SH-SY5Y (cell line): Measurements from ENCODE around the gene FOXF1.

Experiments
- GATA2 ChIP-seq: IDR thresholded peaks from 2 replicates; pipeline ENCODE4 v1.6.1; 2011; ENCODE audit warnings: mild to moderate bottlenecking, low read depth, low read length
- GATA3 ChIP-seq: IDR thresholded peaks from 2 replicates; pipeline ENCODE4 v1.6.1; 2011; ENCODE audit warnings: low read depth, mild to moderate bottlenecking, low read length, moderate library complexity

The FOXF1 gene

GRCh38 chr16:86510465-86511261, at the start of gene FOXF1:
FOXF1 (plus strand) TSS chr16:86510527; CDS start chr16:86510570, 43 bp downstream.
- TF ChIP-seq GATA3: no peak
- no peak for TF ChIP-seq GATA2

- TF ChIP-seq GATA3 (no peak), GATA2 (no peak)
These were observed 49.3 kb upstream of the FOXF1 start for GRCh38 chr16:86461037-86461436.

- TF ChIP-seq GATA2 (no peak), GATA3 (no peak)
These were observed 47.8 kb upstream of the FOXF1 start for GRCh38 chr16:86462334-86463084.

GRCh38 chr16:86464044-86464443, 46.3 kb upstream of the FOXF1 start:
- TF ChIP-seq GATA3: no peak
- TF ChIP-seq GATA2: no peak

- TF ChIP-seq GATA2 (no peak), GATA3 (no peak)
These were observed 44.9 kb upstream of the FOXF1 start for GRCh38 chr16:86465434-86465833.

GRCh38 chr16:86466696-86467406, 43.5 kb upstream of the FOXF1 start:
- no peak for TF ChIP-seq GATA2
- TF ChIP-seq GATA3: no peak

GRCh38 chr16:86467490-86467889, 42.8 kb upstream of the FOXF1 start:
- TF ChIP-seq GATA3: no peak
- TF ChIP-seq GATA2: no peak

GRCh38 chr16:86470964-86471363, 39.4 kb upstream of the FOXF1 start:
- TF ChIP-seq GATA2: no peak
- no peak for TF ChIP-seq GATA3

GRCh38 chr16:86471896-86472295, 38.4 kb upstream of the FOXF1 start:
- no peak for TF ChIP-seq GATA2
- no peak for TF ChIP-seq GATA3

GRCh38 chr16:86472366-86472765, 38.0 kb upstream of the FOXF1 start:
- no peak for TF ChIP-seq GATA2
- TF ChIP-seq GATA3: no peak

- TF ChIP-seq GATA3 (no peak), GATA2 (no peak)
These were observed 33.3 kb upstream of the FOXF1 start for GRCh38 chr16:86476956-86477534.

- TF ChIP-seq GATA3: no peak
- TF ChIP-seq GATA2: no peak
These were observed 32.7 kb upstream of the FOXF1 start for GRCh38 chr16:86477642-86478041.

- no peak for TF ChIP-seq GATA3
- TF ChIP-seq GATA2: no peak
These were observed 31.5 kb upstream of the FOXF1 start for GRCh38 chr16:86478779-86479178.

- TF ChIP-seq GATA3 (no peak), GATA2 (no peak)
These were observed 30.9 kb upstream of the FOXF1 start for GRCh38 chr16:86479419-86479818.
